ENCODE data around the gene SPATA22.
"Not testable (repeated sequence)": the region's sequence is repeated elsewhere in the genome, so short reads cannot be mapped to it uniquely, and the experiment has no call there.

SPATA22 gene

DNA sequence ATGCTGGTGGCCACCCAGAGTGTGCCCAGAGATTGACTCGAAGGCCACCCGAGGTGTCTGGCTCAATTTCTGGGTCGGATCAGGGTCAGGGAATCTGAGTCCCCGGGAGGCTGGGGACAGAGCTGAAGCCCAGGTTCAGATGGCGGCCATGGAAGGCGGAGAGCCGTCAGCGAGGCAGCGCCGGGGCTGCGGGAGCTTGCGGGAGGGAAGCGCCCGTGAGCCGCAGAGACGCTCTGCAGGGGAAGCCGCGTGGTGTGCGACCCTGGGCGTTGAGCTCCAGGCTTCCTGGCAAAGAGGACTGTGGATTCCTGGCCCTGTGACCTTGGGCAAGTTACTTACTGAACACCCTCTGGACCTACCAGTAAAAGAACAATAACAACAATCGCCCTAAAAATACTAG lies 518 bp upstream of the SPATA22 start:
- no peak for DNase-seq

GRCh38 chr17:3469529-3469928 lies 2.1 kb downstream of the SPATA22 start:
- no peak for DNase-seq

DNA sequence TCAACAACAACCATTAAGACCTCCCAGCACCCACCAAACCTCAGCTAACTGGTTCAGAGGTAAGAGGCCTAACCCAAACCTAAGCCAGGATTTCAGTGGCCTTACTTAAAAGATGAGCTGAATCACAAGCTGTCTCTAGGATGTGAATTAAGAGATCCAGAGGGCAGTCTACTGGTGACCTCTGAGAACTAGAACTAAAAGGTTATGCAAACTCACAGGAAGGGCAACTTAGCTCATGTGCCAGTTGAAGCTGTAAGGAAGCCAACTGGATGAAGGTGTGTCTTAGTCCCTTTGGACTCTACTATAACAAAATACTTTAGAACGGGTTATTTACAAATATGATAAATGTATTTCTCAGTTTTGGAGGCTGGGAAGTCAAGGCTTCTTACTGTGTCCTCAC lies 5.3 kb downstream of the SPATA22 start:
- DNase-seq: not testable (repeated sequence)

GRCh38 chr17:3448059-3448665 lies 23.5 kb downstream of the SPATA22 start:
- DNase-seq: no peak

DNA sequence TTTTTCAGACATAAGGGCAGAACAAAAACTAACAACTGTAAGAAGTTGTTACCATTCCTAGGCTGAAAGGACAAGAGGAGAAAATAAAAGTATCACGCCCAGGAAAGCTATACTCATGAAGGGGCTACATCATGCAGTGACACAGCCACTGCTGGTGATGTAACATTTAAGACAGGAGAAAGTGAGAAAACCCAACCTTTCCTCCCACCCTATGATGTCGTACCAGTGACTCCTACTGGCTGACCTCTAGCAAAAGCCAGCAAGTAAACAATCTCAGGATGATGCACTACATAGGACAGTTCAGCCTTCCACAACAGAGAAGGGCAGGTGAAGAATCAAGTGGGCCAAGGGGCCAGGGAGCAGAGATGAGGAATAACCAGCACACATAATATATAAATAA lies 24.0 kb downstream of the SPATA22 start:
- no peak for DNase-seq

GRCh38 chr17:3440451-3440850 lies 31.2 kb downstream of the SPATA22 start:
- DNase-seq: no peak

DNA sequence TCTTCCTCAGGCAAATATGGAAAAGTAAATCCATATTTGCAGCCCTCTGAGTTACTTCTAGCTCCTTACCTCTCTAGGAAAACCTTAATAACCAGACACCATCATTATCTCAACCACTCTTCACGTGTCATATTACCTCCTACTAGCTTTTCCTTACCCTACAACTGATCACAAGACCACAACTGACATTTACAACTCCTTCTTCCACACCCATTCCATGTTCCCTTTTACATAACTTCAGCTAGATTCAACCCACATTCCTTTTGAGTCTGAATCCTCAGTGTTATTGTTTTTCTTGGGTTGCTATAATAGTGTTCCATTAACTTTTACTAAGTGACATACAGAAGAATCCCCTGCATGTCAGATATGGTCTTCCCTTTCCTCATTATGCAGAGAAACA lies 33.3 kb downstream of the SPATA22 start:
- DNase-seq: no peak

- DNase-seq: no peak
These were observed 37.9 kb downstream of the SPATA22 start, which contains the start of gene OR1E2 for GRCh38 chr17:3433741-3434140. Gene OR1E2 (minus strand): TSS chr17:3433841. CDS start chr17:3433841, 0 bp downstream.

- not testable (repeated sequence) for DNase-seq
These were observed 38.4 kb downstream of the SPATA22 start for GRCh38 chr17:3433215-3433614.

DNA sequence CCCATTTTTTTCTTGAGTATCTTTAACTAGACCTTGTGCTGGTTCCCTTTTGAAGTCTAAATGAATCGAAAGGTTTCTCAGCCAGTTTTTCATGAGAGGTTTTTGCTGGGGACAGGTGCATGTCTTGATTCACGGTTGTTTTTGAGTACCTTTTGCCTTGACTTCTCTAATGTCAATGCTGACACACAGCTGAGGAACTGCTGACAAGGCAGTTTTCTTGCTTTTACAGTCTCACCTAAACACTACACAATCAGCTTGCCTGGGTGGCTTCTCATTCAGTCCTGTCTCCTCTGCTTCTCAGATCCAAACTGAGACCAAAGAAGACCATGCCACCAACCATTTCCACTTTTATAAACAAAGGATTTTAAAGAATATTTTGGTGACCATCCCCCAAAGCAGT lies 53.4 kb downstream of the SPATA22 start:
- DNase-seq: no peak

DNA sequence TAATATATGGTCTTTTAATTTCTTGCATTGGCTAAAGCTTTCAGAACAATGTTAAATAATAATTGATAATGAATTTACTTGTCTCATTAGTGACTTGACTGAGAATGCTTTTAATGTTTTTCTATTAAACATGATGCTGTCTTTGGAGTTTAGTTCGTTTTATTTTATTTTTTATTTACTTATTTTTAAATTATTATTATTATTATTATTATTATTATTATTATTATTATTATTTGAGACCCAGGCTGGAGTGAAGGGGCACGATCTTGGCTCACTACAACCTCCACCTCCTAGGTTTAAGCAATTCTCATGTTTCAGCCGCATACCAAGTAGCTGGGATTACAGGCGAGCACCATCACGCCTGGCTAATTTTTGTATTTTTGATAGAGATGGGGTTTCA lies 56.0 kb downstream of the SPATA22 start:
- DNase-seq: no peak

DNA sequence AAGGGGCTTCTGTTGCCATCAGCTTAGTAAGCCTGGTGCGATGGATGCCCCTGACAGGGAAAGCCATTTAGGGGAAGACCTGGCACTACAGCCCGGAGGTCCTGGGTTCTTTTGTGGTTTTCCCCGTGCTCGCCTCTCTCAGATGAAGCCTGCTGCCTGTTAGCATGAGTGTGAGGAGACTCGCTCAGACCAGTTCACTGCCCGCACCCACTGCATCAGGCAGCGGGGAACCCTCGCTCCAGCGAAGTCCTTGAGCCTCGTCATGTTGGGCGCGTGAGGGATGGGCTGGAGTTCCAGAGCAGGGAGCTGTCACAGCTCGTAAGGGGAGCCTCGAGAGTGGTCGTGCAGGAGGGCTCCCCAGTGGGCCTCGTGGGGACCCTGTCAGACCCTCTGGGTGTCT lies 59.4 kb downstream of the SPATA22 start:
- DNase-seq: not testable (repeated sequence)

GRCh38 chr17:3411070-3411469 lies 60.5 kb downstream of the SPATA22 start, which contains the start of gene OR3A3:
Gene OR3A3 (plus strand): TSS chr17:3411370.
- no peak for DNase-seq

- not testable (repeated sequence) for DNase-seq
These were observed 67.8 kb downstream of the SPATA22 start for GRCh38 chr17:3403856-3404255.

- no peak for DNase-seq
These were observed 69.8 kb downstream of the SPATA22 start for GRCh38 chr17:3401786-3402185.

- DNase-seq: no peak
These were observed 71.6 kb downstream of the SPATA22 start for GRCh38 chr17:3400055-3400454.

DNA sequence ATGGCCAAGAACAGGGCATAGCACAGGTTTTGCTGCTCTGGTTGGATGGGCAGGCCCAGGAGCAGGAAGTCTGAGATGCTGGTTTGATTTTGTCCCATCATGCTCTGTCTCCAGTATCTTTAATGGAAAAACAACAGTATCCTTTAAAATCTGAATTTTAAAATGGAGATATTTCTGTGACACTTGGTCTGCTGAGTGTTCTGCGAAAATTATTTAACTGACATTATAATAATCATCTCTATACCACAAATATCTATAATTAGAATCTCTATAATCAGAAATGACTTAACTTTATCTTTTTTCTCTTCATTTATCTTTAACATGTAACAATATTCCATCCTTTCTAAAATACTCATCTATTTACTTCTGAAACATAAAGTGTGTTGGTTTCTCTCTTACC lies 73.3 kb downstream of the SPATA22 start, which contains the start of gene OR1E1:
Gene OR1E1 (minus strand): TSS at position 101 of the 400 bp plus-strand sequence. CDS start 0 bp downstream, at position 101.
- DNase-seq: no peak

- not testable (repeated sequence) for DNase-seq
These were observed 73.8 kb downstream of the SPATA22 start for GRCh38 chr17:3397801-3398200.
